ENCODE results near the gene REXO5.
A peak's percentile ranks its signal among the peaks of the same experiment; 100 is the strongest.

REXO5 gene

DNA sequence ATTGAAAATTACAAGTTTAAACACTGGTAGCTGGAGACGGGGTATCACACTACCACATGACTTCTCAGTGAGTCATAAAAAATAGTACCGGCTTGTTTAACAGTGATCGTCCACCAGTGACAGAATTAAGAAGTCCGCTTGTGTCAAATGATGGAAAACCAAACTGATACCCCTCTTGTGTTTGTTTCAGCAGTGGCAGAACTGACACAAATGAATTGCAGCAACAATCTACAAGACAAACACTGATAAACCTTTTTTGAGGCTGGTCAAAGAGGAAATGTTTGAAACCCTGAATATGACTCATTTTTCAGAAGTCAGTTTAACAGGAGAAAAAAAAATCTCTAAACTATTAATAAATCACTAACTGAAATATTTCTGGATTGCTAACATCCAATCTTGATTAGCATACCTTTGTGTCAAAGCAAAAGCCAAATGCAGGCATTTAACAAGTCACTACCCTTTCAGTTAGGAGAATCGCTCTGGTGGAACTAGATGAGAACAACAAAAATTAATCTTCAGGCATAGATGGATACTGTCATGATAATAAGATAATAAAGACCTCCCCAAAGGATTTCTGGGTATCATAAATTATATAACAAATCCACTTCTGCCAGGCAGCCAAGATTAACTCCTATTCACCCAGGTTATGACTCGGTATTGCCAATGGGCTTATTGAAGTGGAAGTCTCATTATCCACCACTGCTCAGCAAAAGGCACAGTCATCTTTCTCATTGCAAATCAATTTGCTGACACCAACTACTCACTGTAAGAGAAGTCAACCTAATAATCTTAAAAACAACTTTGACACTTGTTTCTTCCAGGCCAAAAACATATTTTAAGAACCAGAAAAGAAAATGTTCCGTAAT is 73.1 kb downstream of the REXO5 start:
- H3K9ac ChIP-seq (ENCODE audit: low read depth, low read length) = no peak overlapping the region
- 0 out of 2 replicates have a peak, but pooled peaks cover 7% of the 10 kb centered on the region for H3K4me1 ChIP-seq (ENCODE audit: insufficient read depth, low read length)
- H3K27ac ChIP-seq (ENCODE audit: low read length) = no peak overlapping the region
- H3K27me3 ChIP-seq (ENCODE audit: insufficient read depth, low read length) = no peaks in the 10 kb centered on the region
- H3K4me3 ChIP-seq (ENCODE audit: low read length) = no peak overlapping the region
- no peaks in the 10 kb centered on the region for H3K36me3 ChIP-seq (ENCODE audit: insufficient read depth, low read depth, low read length)
- no peaks in the 10 kb centered on the region for H3K9me3 ChIP-seq (ENCODE audit: insufficient read depth, low read depth, low read length)

GRCh38 chr16:20880867-20881502 is 74.7 kb downstream of the REXO5 start:
- Histone ChIP-seq H3K27ac (ENCODE audit: low read length) (no peak overlapping the region), H3K4me1 (ENCODE audit: insufficient read depth, low read length) (0 out of 2 replicates have a peak, but pooled peaks cover 5% of the 10 kb centered on the region), H3K9me3 (ENCODE audit: insufficient read depth, low read depth, low read length) (no peaks in the 10 kb centered on the region), H3K4me3 (ENCODE audit: low read length) (no peak overlapping the region), H3K27me3 (ENCODE audit: insufficient read depth, low read length) (no peaks in the 10 kb centered on the region), H3K36me3 (ENCODE audit: insufficient read depth, low read depth, low read length) (no peaks in the 10 kb centered on the region), H3K9ac (ENCODE audit: low read depth, low read length) (no peak overlapping the region)

GRCh38 chr16:20881503-20881878 is 75.2 kb downstream of the REXO5 start:
- Histone ChIP-seq H3K4me3 (ENCODE audit: low read length) (no peak overlapping the region), H3K36me3 (ENCODE audit: insufficient read depth, low read depth, low read length) (no peaks in the 10 kb centered on the region), H3K9me3 (ENCODE audit: insufficient read depth, low read depth, low read length) (no peaks in the 10 kb centered on the region), H3K4me1 (ENCODE audit: insufficient read depth, low read length) (0 out of 2 replicates have a peak, but pooled peaks cover 5% of the 10 kb centered on the region), H3K27ac (ENCODE audit: low read length) (no peak overlapping the region), H3K9ac (ENCODE audit: low read depth, low read length) (no peak overlapping the region), H3K27me3 (ENCODE audit: insufficient read depth, low read length) (no peaks in the 10 kb centered on the region)

- no peaks in the 10 kb centered on the region for H3K9me3 ChIP-seq (ENCODE audit: insufficient read depth, low read depth, low read length)
- no peaks in the 10 kb centered on the region for H3K36me3 ChIP-seq (ENCODE audit: insufficient read depth, low read depth, low read length)
- no peak overlapping the region for H3K9ac ChIP-seq (ENCODE audit: low read depth, low read length)
- no peak overlapping the region for H3K4me3 ChIP-seq (ENCODE audit: low read length)
- H3K27ac ChIP-seq (ENCODE audit: low read length) = no peak overlapping the region
- H3K4me1 ChIP-seq (ENCODE audit: insufficient read depth, low read length) = 0 out of 2 replicates have a peak, but pooled peaks cover 5% of the 10 kb centered on the region
- no peaks in the 10 kb centered on the region for H3K27me3 ChIP-seq (ENCODE audit: insufficient read depth, low read length)
These were observed 77.4 kb downstream of the REXO5 start for GRCh38 chr16:20883554-20884239.

- H3K36me3 ChIP-seq (ENCODE audit: insufficient read depth, low read depth, low read length) = no peaks in the 10 kb centered on the region
- no peak overlapping the region for H3K4me3 ChIP-seq (ENCODE audit: low read length)
- H3K27ac ChIP-seq (ENCODE audit: low read length) = no peak overlapping the region
- no peaks in the 10 kb centered on the region for H3K27me3 ChIP-seq (ENCODE audit: insufficient read depth, low read length)
- H3K9me3 ChIP-seq (ENCODE audit: insufficient read depth, low read depth, low read length) = no peaks in the 10 kb centered on the region
- peaks cover 6% of the 10 kb centered on the region; the same call in 1 of the 2 replicates for H3K4me1 ChIP-seq (ENCODE audit: insufficient read depth, low read length)
- no peak overlapping the region for H3K9ac ChIP-seq (ENCODE audit: low read depth, low read length)
These were observed 77.9 kb downstream of the REXO5 start for GRCh38 chr16:20884240-20884556.

DNA sequence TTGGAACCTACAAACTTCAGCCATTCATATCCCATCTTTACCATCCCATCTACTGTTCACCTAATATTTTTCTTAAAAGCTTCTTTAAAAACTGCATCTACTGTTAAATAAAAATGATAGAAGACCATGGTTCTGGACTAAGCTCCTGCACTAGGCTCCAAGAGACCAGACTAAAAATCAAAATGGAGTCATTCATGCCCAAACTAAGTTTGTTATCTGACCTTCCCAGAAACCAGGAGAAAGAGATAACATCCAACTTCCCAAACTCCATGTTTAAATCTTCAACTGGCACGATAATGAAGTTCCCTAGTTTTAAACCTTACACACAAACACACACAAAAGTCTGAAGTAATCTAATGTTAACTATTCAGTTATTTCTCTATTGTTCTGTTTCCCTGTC is 80.0 kb downstream of the REXO5 start:
- no peak overlapping the region for H3K4me3 ChIP-seq (ENCODE audit: low read length)
- no peak overlapping the region for H3K27ac ChIP-seq (ENCODE audit: low read length)
- peaks cover 11% of the 10 kb centered on the region; the same call in 1 of the 2 replicates for H3K4me1 ChIP-seq (ENCODE audit: insufficient read depth, low read length)
- H3K9me3 ChIP-seq (ENCODE audit: insufficient read depth, low read depth, low read length) = no peaks in the 10 kb centered on the region
- no peak overlapping the region for H3K9ac ChIP-seq (ENCODE audit: low read depth, low read length)
- no peaks in the 10 kb centered on the region for H3K27me3 ChIP-seq (ENCODE audit: insufficient read depth, low read length)
- no peaks in the 10 kb centered on the region for H3K36me3 ChIP-seq (ENCODE audit: insufficient read depth, low read depth, low read length)

DNA sequence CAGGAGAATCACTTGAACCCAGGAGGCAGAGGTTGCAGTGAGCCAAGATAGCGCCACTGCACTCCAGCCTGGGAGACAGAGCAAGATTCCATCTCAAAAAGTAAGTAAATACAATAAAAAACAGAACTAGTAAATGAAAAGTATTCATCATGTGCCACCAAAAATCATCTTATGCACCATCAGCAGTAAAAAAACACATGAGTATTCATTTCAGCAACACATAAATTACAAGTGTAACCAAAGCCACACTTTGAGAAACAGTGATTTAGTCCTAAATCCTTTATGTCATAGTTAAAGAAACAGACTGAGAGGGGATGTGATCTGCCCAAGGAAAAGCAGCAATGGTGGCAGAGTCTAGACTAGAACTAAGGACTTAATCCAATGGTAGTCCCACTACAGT is 80.9 kb downstream of the REXO5 start:
- H3K9ac ChIP-seq (ENCODE audit: low read depth, low read length) = no peak overlapping the region
- H3K27ac ChIP-seq (ENCODE audit: low read length) = no peak overlapping the region
- peaks cover 11% of the 10 kb centered on the region; the same call in 1 of the 2 replicates for H3K4me1 ChIP-seq (ENCODE audit: insufficient read depth, low read length)
- no peak overlapping the region for H3K4me3 ChIP-seq (ENCODE audit: low read length)
- peaks cover 1% of the 10 kb centered on the region; the same call in 1 of the 2 replicates for H3K36me3 ChIP-seq (ENCODE audit: insufficient read depth, low read depth, low read length)
- no peaks in the 10 kb centered on the region for H3K27me3 ChIP-seq (ENCODE audit: insufficient read depth, low read length)
- H3K9me3 ChIP-seq (ENCODE audit: insufficient read depth, low read depth, low read length) = no peaks in the 10 kb centered on the region

GRCh38 chr16:20889625-20890275 is 83.4 kb downstream of the REXO5 start:
- peak overlapping the region; percentile 1 for H3K27ac ChIP-seq (ENCODE audit: low read length)
- no peaks in the 10 kb centered on the region for H3K9me3 ChIP-seq (ENCODE audit: insufficient read depth, low read depth, low read length)
- H3K4me1 ChIP-seq (ENCODE audit: insufficient read depth, low read length) = peaks cover 11% of the 10 kb centered on the region; the same call in 1 of the 2 replicates
- no peak overlapping the region; the same call in 1 of the 2 replicates for H3K9ac ChIP-seq (ENCODE audit: low read depth, low read length)
- no peaks in the 10 kb centered on the region for H3K27me3 ChIP-seq (ENCODE audit: insufficient read depth, low read length)
- H3K36me3 ChIP-seq (ENCODE audit: insufficient read depth, low read depth, low read length) = peaks cover 12% of the 10 kb centered on the region; the same call in 1 of the 2 replicates
- H3K4me3 ChIP-seq (ENCODE audit: low read length) = peak overlapping the region; percentile 14; the same call in 1 of the 2 replicates

DNA sequence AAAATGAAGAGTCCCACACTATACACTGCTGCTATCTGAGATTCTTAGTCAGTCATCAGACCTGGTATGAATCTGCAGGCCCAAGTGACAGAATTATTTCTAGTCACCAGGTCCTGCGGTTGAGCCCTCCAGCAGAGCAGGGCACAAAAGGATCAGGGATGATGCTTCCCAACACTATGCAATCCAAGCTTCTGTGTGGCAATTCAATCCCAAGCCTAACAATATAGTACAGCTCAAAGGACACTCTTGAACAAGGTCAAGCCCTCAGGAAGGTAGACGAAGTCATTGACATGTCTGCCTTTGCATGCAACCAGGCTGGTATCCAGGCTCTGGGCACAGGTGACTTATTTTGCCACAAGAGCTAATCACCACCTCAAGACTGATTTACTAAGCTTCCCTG is 88.1 kb downstream of the REXO5 start:
- H3K9ac ChIP-seq (ENCODE audit: low read depth, low read length) = no peak overlapping the region
- H3K36me3 ChIP-seq (ENCODE audit: insufficient read depth, low read depth, low read length) = peaks cover 41% of the 10 kb centered on the region
- H3K27ac ChIP-seq (ENCODE audit: low read length) = no peak overlapping the region
- H3K9me3 ChIP-seq (ENCODE audit: insufficient read depth, low read depth, low read length) = no peaks in the 10 kb centered on the region
- H3K4me3 ChIP-seq (ENCODE audit: low read length) = no peak overlapping the region
- H3K4me1 ChIP-seq (ENCODE audit: insufficient read depth, low read length) = peaks cover 18% of the 10 kb centered on the region; the same call in 1 of the 2 replicates
- no peaks in the 10 kb centered on the region for H3K27me3 ChIP-seq (ENCODE audit: insufficient read depth, low read length)

DNA sequence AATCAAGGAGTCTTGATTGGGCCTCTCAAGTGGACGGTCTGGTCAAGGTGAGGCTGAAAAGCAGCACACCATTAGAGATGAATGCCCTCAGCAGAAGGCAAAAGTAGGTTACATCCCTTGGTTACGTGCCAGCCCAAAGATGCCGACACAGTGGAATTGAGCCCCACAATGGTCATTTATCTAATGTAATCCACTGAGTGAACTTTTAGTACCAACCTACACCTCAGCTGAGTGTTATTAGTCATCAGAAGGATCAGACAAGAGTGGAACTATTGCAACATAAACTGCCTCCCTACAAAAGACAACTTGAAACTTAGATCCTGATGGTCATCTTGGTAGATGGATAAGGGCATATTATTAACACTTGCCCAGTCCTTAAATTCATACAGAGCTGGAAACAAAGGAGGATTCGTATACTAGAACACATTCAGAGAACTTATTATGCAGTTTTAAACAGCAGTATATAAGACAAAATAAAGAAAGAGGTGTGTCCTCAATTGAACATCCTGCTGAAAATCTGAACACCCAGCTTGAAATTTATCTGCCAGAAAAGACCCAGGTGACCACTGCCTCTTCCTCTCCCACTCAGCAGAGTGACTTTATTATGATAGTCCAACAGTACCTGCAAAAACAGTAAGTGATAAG is 91.0 kb downstream of the REXO5 start:
- H3K4me3 ChIP-seq (ENCODE audit: low read length) = no peak overlapping the region
- no peak overlapping the region for H3K9ac ChIP-seq (ENCODE audit: low read depth, low read length)
- H3K4me1 ChIP-seq (ENCODE audit: insufficient read depth, low read length) = peaks cover 13% of the 10 kb centered on the region; the same call in 1 of the 2 replicates
- no peak overlapping the region for H3K27ac ChIP-seq (ENCODE audit: low read length)
- no peaks in the 10 kb centered on the region for H3K27me3 ChIP-seq (ENCODE audit: insufficient read depth, low read length)
- no peaks in the 10 kb centered on the region for H3K9me3 ChIP-seq (ENCODE audit: insufficient read depth, low read depth, low read length)
- H3K36me3 ChIP-seq (ENCODE audit: insufficient read depth, low read depth, low read length) = peaks cover 38% of the 10 kb centered on the region

DNA sequence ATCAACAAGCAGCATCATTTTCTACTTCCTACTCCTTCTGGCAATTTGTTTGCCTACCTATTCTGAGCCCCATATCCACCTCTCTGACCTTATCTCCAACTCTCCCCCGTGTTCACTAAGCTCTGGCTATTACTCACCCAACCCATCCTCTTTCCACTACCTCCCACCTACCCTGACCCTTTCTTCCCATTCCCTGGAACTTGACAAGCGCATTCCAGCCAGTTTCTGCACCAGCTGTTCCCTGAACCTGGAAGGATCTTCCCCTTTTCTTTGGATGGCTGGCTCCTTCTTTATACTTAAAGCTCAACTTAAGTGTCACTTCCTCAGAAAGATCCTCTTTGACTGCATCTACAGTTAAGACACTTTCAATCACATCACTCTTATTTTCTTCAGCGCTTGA is 91.6 kb downstream of the REXO5 start:
- Histone ChIP-seq H3K9ac (ENCODE audit: low read depth, low read length) (peak overlapping the region; percentile 34; the same call in 1 of the 2 replicates), H3K9me3 (ENCODE audit: insufficient read depth, low read depth, low read length) (no peaks in the 10 kb centered on the region), H3K36me3 (ENCODE audit: insufficient read depth, low read depth, low read length) (peaks cover 32% of the 10 kb centered on the region), H3K4me1 (ENCODE audit: insufficient read depth, low read length) (peaks cover 13% of the 10 kb centered on the region; the same call in 1 of the 2 replicates), H3K4me3 (ENCODE audit: low read length) (no peak overlapping the region), H3K27ac (ENCODE audit: low read length) (no peak overlapping the region), H3K27me3 (ENCODE audit: insufficient read depth, low read length) (no peaks in the 10 kb centered on the region)

All from iPS-20b (cell line).